GM12874 (cell line): ENCODE data around the gene SPOPL.

ENCODE experiments used
- TF ChIP-seq, protein P1 (sequence below): IDR thresholded peaks from 2 replicates; pipeline ENCODE4 v1.5.1; 2011; ENCODE audit warnings: low read depth, mild to moderate bottlenecking, control low read depth, low read length, moderate library complexity; ENCODE audit not compliant: insufficient read depth

SPOPL gene

DNA sequence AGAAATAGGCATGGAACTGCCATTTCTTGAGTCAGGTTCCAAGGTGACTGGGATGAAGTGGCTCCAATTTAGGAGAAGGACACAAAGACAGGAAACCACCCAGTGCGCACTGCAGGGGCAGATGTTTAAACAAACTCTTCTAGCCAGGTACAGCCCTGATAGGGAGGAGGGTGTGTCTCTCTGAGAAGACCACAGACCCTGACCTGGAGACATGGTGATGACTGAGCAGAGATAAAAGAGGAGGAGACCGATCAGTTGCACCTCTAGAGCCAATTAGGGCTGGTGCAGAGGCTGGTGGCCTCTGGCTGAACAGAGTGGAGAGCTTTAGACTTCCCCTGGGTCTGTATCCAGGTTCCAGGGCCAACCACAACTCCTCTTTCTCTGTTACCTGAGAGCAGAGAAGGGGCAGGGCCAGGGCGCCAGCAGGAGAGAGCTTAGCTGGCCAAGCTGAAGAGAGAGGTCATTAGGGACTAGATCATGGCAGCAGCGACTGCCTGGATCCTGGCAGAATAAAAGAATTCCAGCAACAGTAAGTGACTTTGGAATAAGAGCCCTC is 5.4 kb upstream of the SPOPL start:
- TF ChIP-seq, protein P1, sequence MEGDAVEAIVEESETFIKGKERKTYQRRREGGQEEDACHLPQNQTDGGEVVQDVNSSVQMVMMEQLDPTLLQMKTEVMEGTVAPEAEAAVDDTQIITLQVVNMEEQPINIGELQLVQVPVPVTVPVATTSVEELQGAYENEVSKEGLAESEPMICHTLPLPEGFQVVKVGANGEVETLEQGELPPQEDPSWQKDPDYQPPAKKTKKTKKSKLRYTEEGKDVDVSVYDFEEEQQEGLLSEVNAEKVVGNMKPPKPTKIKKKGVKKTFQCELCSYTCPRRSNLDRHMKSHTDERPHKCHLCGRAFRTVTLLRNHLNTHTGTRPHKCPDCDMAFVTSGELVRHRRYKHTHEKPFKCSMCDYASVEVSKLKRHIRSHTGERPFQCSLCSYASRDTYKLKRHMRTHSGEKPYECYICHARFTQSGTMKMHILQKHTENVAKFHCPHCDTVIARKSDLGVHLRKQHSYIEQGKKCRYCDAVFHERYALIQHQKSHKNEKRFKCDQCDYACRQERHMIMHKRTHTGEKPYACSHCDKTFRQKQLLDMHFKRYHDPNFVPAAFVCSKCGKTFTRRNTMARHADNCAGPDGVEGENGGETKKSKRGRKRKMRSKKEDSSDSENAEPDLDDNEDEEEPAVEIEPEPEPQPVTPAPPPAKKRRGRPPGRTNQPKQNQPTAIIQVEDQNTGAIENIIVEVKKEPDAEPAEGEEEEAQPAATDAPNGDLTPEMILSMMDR = no peak

DNA sequence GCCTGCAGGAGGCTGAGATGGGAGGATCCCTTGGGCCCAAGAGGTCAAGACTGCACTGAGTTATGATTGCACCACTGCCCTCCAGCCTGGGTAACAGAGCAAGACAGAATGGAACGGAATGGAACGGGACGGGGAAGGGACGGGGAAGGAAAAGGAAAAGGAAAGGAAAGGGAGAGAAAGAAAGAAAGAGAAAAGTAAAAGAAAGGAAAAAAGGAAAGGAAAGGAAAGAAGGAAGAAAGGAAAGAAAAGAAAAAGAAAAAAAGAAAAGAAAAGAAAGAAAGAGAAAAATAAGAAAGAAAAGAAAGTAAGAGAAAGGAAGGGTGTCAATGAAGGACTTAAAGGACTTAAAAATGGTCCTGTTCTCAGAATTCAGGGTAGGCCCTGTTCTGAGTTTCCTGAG is 4.3 kb upstream of the SPOPL start:
- TF ChIP-seq, protein P1 = no peak

DNA sequence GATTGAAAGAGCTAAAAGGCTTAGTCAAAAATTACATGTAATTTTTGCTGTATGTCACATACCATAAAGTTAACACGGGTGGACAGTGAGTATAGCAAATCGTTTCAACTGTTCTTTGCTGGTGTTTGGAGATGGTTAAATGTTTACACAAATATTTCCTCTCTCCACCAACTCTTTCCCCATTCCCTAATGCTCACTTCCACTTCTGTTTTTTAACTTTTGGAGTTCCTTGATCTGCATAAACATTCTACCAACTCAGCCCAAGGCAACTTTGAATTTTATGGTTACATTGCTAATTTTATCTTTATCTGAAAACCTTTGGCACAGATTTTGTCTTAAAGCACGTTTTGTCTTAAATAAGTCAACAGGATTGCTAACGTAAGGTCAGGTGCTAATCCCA is 1.9 kb upstream of the SPOPL start:
- TF ChIP-seq, protein P1 = no peak

- TF ChIP-seq, protein P1 = no peak
Observed at GRCh38 chr2:138500592-138501424, 762 bp upstream of the SPOPL start.

- TF ChIP-seq, protein P1 = no peak
Observed at GRCh38 chr2:138502255-138503086, 901 bp downstream of the SPOPL start.

GRCh38 chr2:138503087-138503442 is 1.5 kb downstream of the SPOPL start:
- TF ChIP-seq, protein P1 = no peak

GRCh38 chr2:138503652-138504051 is 2.1 kb downstream of the SPOPL start:
- TF ChIP-seq, protein P1 = no peak
